NCI-H82 treated with DMSO at 0.1 percent for 48 hours (cell line): Measurements from ENCODE around the gene FREM1.

Experiments
- DNase-seq: peaks from one replicate; lab custom pipeline; 2025; ENCODE audit not compliant: unreplicated experiment; lab: John Stamatoyannopoulos, UW

Gene FREM1

GRCh38 chr9:14713187-14713767 is 197.0 kb downstream of the FREM1 start:
- no peak for DNase-seq

GRCh38 chr9:14710804-14711203 is 199.4 kb downstream of the FREM1 start:
- no peak for DNase-seq

GRCh38 chr9:14706530-14707140 is 203.6 kb downstream of the FREM1 start:
- no peak for DNase-seq

- DNase-seq: no peak
Measured at GRCh38 chr9:14705079-14705478, 205.1 kb downstream of the FREM1 start.

GRCh38 chr9:14704281-14704680 is 205.9 kb downstream of the FREM1 start:
- no peak for DNase-seq

GRCh38 chr9:14702200-14702720 is 208.0 kb downstream of the FREM1 start:
- no peak for DNase-seq

GRCh38 chr9:14693251-14693861 is 216.9 kb downstream of the FREM1 start, which contains the start of gene ZDHHC21:
ZDHHC21 (minus strand) TSS chr9:14693432; CDS start chr9:14674340, 19,092 bp downstream.
- no peak for DNase-seq

- DNase-seq: no peak
Measured at GRCh38 chr9:14692470-14693250, 217.6 kb downstream of the FREM1 start.

GRCh38 chr9:14690948-14691730 is 219.1 kb downstream of the FREM1 start:
- no peak for DNase-seq

GRCh38 chr9:14687042-14687719 is 223.0 kb downstream of the FREM1 start:
- DNase-seq: no peak

- DNase-seq: no peak
Measured at GRCh38 chr9:14686168-14686567, 224.1 kb downstream of the FREM1 start.
